Amniotic epithelial cell (primary cell): ENCODE measurements around the gene APOD.

Source experiments
- DNase-seq: peaks from one replicate; pipeline ENCODE4 v3.0.0-alpha.2; 2010; ENCODE audit warnings: low read depth

Gene APOD

DNA sequence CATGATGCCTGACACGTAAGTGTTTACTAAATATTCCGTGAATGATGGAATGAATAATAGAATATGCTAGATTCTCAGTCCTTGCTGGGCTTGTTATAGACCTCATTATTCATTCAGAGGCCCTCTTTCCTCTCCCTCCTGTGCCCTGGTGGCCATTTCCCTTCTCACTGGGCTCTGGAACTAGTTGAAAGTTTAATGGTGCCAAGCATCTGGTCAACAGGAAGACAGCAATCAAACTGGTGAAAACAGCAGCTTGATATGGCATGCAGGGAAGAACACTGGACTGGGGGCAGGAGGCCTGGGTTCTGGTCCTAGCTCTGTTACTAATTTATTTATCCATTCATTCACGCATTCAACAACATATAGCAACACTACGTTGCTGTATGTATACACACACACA is 3.7 kb upstream of the APOD start:
- no peak for DNase-seq

DNA sequence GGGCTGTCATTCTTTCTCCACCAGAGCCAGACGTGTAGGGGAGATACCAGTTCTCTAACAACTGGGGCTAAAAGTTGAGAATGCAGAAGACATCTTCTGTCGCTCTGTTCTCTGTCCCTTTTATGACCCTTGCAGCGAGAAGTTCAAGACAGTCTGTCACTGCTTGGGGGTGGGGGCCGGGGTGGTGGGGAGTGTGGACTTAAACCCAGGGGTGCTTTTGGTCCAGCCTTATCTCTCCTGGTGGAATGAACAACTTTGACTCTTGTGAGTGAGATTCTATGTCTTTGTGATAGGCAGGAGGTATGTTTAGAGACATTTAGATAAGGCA is 767 bp upstream of the APOD start:
- DNase-seq = no peak

DNA sequence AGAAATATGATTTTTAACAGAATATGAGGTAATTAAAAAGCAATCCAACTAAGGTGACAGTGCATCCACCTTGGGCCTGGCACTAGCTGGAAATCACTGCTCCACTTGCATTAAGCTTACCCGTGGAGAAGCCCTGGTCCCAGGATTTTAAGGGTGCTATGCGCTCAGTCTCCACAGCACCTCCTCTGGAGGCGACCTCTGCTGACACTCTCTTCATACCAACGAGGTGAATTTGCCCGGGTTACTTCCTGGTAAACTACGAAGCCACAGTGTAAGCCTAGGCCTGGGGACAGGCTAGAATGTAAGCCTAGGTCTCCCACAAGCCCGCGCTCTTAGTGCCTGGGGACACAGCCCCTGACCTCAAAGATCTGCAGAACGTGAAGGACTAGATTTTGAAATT is 793 bp downstream of the APOD start:
- no peak for DNase-seq

DNA sequence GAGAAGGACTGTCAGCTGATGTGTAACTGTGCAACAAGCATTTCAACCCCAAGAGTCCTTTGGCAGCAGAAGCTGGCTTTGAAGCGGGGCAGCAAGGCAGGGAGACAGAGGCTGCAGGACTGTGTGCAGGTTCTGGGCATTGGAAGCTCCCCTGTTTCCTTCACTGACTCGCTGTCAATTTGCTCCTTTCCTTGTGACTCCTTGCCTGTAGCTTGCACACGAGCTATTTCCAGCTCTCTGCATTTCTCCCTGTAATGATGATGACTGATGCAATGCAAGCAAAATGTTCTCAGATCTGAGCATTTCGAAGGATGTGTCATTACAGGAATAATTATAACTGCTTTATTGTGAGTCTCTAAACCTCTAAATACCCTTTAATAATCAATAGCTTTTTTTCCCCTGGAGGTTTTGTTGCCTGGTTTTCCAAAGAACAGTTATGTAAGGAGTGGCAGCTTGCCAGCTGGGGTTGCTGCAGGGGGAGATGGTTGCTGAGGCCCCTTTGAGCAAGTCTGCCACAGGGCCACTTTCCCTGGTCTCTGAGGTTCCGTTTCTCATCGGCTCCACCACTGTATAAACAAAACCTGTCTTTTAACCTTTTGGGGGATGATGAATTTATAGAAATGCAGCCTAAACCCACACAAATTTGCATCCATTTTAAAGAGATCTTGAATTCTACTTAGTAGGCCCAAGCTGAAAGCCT is 2.8 kb downstream of the APOD start:
- DNase-seq = peak; percentile 22

DNA sequence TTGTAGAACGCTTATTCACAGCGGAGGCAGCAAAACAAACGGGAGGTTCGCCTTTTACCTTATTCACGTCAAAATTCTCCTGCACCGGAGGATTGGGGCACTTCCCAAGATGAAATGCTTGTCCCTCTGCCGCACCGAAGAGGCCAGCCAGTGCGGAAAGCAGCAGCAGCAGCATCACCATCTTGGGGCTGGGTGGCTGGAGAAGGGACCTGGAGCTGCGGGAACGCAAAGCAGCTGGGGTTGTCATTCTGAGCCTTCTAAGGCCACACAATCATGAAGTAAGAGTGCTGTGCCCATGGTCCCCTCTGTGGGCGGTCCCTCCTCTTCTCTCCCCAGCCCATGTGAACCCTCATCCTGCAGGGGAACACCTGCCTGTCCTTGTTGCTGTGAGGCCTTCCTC is 4.5 kb downstream of the APOD start:
- DNase-seq = no peak

DNA sequence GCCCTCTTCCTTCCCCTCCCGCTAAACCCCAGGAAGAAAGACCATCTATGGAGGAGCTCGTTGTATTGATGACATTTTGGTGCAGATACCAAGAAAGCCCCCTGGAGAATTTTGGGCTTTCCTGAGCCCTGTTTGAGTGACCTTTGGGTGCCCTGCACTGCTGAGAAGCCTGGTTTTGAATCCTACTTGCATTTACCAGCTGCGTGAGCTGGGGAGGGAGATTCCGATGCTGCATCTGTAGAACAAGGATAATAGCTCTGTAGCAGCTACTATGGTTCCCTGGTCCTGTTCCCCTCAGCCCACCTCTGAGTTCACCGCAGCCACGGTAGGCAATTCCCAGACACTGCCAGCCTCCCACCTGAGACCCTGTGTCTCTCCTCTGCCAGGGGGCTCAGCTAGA is 5.2 kb downstream of the APOD start:
- no peak for DNase-seq

DNA sequence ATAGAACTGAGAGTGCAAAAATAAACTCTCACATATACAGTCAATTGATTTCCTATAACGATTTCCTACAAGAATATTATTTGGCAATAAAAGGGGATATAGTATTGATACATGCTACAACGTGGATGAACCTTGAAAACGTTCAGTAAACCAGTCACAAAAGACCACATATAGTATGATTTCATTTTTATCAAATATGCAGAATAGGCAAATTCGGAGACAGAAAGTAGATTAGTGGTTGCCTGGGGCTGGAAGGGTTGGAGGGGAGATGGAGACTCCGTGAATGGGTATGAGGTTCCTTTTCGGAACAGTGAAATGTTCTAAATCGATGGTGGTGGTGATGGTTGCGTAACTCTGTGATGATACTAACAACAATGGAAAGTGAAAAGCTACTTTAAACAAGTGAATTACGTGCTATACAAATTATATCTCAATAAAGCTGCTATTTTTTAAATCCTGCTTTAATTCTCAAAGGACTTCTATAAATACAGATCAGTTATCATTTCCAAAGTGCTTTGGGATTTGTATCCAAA is 6.0 kb downstream of the APOD start:
- DNase-seq = no peak

DNA sequence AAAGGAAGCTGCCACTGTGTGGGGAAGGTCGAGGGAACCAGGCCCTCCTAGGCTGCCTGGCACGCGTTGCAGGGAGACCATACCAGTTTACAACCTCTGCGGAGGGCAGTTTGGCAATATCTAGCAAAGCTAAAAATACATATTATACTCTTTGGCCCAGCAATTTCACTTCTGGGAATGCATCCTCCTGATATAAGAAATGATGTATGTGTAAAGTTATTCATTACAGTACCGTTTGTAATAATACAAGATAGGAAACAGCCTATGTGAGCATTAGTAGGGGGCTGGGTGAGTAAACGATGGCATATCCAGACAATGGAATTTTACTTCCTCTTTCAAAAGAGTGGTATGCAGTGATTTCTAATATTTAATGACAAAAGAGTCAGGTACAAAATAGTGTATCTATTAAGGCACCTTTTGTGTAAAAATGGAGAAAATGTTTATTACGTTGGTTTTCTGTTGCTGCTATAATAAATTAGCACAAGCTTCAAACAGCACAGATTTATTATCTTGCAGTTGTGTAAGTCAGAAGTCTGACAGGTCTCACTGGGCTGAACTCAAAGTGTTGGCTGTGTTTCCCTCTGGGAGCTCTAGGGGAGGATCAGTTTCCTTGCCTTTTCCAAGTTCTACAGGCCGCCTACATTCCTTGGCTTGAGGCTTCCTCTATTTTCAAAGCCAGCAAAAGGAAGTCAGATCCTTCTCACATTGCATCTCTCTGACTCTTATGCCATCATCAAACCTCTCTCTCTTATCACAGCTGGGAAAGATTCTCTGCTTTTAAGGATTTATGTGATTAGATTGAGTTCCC is 9.0 kb downstream of the APOD start:
- DNase-seq = no peak

DNA sequence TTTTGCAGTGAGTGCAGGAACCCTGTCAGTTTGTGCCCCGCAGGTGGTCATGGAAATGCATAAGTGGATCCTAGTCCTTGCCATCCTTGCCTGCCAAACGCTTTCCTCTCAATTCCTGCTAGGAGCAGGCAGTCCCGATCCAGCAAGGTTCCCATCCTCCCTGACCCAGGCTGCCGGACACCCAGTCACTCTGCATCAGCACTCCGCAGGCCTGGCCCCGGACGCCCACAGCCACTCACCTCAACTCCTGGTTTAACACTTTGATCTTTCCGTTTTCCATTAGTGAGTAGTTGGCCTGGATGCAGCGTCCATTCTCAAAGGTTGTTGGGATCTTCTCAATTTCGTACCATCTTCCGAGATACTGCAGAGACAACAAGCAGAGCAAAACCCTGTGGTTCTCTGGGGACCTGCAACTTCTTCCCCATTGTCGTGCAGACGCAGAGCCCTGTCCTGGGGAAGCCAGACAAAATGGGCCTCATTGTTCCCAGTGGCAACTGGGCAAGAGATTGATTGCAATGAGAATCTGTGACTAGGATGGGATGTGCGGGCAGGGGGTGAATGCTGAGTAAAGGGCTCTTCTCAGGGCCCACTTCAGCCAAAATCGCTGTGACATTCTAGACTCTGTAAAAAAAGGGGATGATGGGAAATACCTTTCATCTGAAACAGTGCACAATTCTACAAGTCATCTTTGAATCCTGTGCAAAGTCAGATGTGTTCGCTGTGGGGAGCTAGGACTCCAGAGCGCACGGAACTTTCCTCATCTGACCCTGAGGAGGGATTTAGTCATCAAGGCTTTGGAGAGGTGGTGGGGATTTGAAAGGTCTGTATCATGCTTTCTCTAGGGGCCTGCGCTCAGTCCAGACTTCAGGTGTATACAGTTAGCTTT is 9.9 kb downstream of the APOD start:
- DNase-seq = no peak

DNA sequence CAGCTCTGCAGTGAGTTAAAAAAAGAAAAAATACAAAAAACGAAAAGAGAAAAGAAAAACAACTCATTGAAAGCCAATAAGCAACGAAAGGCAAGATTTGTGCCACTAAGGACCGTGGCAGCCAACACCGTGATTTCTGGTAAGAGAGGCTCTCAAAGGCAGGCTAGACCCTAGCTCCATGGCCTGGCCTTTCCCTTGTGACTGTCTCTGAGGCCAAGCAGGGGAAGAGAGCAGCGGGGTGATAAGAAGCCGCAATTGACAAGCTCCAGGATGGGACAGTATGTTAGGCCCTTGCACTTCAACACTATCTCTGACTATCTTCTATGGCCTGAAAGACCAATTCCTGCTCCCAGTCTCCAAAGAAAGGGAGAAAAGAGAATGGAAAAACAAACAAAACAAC is 12.4 kb downstream of the APOD start:
- no peak for DNase-seq

DNA sequence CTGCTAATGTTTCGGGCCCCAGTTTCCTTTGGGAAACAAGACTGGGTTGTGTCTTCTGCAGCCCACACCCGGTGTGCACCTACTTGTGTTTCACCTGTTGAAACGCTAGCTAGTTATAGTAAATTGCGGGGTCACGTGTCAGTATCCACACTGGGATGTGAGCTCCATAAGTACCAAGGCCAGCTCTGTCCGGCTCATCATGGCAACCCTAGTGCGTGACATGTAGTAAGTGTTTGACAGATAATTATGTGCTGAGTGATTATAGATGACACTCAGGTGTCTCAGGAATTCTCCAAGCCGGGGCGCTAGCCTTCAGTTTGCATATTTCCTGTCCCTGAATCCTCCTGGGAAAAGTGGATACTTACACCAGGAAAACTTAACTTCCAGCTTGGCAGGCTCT is 12.8 kb downstream of the APOD start:
- no peak for DNase-seq

DNA sequence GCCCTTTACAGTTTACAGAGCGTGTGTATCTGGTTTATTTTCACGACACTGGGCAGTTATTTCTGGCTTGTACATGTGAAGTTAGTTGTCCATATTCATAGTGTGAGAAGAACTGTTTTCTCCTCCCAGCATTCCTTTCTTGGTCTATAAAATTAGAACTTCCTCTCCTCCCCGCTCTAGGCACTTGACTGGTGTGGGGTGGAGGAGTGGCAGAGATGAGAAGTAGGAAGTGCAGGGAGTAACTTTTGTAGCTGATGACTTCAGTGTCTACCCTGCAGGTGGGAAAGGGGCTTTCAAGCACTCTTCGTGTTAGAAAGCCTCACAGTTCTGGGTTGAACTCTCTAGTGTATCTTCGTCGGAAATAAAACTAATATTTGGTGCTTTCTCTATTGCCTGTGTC is 13.4 kb downstream of the APOD start:
- DNase-seq = no peak

DNA sequence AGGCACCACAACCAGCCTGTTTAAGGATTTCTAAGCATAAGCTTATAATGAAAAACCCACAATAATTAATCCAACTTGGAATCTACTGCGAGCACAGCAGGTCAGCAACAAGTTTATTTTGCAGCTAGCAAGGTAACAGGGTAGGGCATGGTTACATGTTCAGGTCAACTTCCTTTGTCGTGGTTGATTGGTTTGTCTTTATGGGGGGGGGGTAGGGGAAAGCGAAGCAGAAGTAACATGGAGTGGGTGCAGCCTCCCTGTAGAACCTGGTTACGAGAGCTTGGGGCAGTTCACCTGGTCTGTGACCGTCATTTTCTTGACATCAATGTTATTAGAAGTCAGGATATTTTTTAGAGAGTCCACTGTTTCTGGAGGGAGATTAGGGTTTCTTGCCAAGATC is 15.1 kb downstream of the APOD start:
- DNase-seq = no peak

DNA sequence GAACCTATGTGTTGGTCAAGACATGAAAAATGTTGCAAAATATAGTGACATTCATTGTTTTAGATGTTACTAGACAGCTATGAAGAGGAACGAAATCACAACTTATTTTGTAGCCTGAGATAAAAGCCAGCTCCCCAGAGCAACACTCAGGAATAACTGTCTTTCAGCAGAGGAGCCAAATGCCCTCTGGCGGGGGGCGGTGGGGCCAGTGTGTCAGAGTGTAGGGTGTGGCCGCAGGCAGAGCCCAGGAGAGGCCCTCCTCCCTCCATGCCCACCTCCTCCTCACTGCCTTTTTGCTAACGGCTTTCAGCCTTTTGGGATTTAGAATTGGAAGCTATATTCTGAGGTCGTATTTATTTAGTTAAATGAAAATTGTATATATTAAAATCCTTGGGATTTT is 16.9 kb downstream of the APOD start:
- DNase-seq = no peak

DNA sequence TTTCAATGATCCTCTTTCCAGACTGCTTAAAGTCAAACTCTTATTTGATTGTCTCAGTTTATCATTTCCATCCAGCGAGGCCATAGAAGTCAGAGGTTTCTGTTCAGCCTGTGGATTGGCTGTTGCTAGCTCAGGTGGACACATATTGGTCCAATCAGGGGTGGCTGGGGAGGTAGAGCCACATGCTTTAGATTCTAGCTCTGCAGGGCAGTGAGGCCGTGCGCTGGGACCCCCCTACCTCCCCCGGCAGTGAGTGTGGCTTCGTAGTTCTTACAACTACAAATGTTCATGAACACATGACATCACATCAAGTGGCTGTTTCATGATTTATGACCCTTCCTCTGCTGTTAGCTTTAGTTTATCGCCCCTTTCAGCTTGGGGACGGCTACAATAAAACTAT is 18.0 kb downstream of the APOD start:
- DNase-seq = no peak

DNA sequence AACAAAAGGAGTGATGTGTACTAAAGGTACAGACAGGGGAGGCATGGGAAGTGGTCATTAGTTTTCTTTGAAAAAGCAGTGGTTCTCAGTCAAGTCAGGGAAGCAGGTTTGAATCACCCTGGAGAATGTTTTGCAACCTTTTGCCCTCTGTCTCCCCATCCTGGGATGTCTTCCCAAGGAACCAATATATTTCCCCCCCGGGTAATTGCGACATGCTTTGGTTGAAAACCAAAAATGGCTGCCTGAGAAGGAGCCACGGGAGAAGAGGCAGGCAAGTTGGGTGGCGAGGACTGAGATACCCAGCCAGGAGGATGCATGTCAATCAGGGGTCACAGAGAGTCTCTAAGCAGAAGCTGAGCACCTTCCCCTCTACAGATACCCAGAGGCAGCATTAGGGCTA is 20.4 kb downstream of the APOD start:
- no peak for DNase-seq

DNA sequence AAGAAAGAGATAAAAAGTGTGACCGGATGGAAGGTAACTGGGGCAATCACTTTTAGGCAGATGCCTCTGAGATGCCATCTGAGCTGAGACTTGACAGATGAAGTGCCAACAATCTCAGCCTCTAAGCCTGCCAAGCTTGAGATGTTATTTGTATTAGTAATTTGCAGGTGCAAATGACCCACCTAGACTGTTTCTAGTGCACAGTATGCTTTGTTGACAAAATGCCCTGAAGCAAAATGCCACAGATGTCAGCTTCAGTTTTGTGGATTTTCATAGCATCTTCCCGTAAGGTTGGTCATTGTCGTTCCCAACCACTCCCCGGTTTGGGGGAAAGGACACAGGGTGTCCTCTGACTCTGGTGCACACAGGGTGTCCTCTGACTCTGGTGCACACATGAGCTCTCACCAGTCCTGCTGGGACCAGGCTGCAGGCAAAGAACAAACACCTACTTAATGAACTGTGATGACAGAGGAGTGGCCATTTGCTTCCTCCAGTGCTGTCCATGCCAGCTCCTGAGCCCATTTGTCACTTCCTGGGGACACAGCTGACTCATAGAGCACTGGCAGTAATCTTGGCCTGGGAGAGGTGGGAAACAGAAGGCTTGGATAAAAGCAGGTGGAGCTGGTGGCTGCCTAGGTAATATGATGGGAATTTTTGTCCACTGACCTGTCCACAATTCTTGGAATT is 23.9 kb downstream of the APOD start:
- DNase-seq = no peak

DNA sequence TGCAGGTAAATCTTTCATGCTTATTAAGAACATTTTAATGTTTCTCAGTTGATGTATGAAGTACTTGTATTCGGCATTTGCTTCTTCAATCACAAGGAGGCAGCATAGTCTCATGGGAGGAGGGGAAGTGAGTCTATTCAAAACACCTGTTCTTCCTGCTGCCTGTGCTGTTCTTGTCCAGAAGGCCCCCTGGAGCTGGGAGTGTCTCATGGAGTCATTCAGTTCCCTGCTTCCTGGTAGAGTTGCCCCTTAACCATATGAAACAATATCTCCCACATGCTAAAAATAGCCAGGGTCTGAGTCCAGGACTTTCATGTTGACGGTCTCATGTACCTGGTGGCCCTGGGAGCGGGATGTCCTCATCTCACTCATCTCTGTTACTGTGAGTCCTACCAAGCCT is 25.1 kb downstream of the APOD start:
- DNase-seq = peak; percentile 31

DNA sequence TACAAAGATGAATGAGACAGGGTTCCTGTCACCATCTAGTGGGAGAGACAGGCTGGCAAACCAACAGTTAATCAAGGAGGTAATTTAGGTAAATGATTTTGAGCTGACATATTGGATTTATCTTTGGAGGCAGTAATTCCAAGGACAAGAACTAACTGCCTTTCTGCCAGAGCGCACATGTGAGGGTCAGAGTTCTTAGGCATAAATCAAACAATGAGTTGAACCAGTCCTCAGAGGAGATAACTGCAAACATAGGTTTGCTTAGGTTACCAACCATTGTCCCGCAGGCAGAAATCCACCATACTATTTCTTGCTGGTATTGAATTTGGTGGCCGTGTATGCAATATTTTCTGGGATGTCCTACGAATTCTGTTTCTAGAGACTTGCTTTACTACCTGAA is 26.4 kb downstream of the APOD start:
- no peak for DNase-seq

DNA sequence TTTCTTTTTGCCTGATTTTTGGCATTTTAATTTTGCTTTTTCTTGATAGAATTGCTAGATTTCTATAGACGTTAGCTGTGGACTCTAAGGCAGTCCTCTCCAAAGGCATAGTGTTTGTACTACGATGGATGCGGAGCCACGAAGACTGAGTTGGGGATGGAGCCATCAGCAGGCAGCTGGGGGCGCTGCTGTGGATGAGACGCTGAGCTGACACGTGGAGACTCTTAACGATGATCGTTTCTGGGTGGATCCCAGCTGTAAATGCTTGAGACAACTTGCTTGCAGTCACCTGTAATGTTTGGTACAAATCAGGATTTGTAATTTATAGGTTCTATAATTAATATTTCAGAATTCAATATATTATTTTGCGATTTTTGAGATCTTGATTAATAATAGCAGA is 27.4 kb downstream of the APOD start:
- peak; percentile 22 for DNase-seq

DNA sequence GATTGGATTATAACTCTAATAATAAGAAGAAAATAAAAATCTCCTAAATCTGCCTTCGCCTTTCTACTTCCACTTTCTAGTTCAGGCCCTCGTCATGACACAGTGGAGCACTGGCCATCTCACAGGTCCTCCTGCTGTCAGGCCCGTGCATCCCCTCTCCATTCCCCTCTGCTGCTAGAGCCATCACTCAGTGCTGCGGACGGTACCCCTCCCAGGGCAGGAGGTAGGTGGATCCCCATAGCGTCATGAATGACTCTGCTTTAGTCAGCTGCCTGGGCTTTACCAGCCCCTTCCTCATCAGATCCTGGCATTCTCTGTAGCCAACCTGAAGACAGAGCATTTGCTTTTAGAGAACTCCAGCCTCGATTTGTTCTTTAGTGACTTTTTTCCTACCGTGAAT is 28.6 kb downstream of the APOD start:
- no peak for DNase-seq

DNA sequence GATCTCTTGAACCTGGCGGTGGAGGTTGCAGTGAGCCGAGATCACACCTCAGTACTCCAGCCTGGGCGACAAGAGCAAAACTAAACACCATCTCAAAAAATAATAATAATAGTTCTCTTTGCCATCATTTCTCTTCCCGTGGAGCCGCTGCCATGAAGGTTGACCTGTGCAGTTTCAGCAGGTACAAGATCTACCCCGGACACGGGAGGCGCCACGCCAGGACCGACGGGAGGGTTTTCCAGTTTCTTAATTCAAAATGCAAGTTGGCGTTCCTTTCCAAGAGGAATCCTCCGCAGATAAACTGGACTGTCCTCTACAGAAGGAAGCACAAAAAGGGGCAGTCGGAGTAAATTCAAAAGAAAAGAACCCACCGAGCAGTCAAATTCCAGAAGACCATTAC is 29.3 kb downstream of the APOD start:
- DNase-seq = no peak
